OCI-M1 (cell line): ENCODE data around the gene IKZF3.
"Not testable (repeated sequence)": the region's sequence is repeated elsewhere in the genome, so short reads cannot be mapped to it uniquely, and the experiment has no call there.

Experiments used
- DNase-seq: peaks from one replicate; lab custom pipeline; 2025; lab: John Stamatoyannopoulos, UW

IKZF3 gene

GRCh38 chr17:39781031-39781860 lies 82.9 kb downstream of the IKZF3 start:
- no peak for DNase-seq

GRCh38 chr17:39777534-39778365 lies 86.4 kb downstream of the IKZF3 start:
- DNase-seq, result no peak

GRCh38 chr17:39776252-39776651 lies 87.9 kb downstream of the IKZF3 start:
- DNase-seq, result no peak

GRCh38 chr17:39775031-39775430 lies 89.1 kb downstream of the IKZF3 start:
- no peak for DNase-seq

- DNase-seq, result no peak
Observed at GRCh38 chr17:39774047-39774446, 90.1 kb downstream of the IKZF3 start.

- no peak for DNase-seq
Observed at GRCh38 chr17:39772987-39773934, 90.9 kb downstream of the IKZF3 start.

GRCh38 chr17:39772415-39772814 lies 91.7 kb downstream of the IKZF3 start:
- DNase-seq, result no peak

- no peak for DNase-seq
Observed at GRCh38 chr17:39769974-39770587, 94.0 kb downstream of the IKZF3 start.

GRCh38 chr17:39767147-39767546 lies 97.0 kb downstream of the IKZF3 start:
- no peak for DNase-seq

GRCh38 chr17:39765766-39766165 lies 98.3 kb downstream of the IKZF3 start:
- DNase-seq, result no peak

GRCh38 chr17:39765175-39765574 lies 98.9 kb downstream of the IKZF3 start:
- peak; percentile 39 for DNase-seq

- DNase-seq, result not testable (repeated sequence)
Observed at GRCh38 chr17:39764171-39764570, 99.9 kb downstream of the IKZF3 start.

GRCh38 chr17:39763051-39763820 lies 100.9 kb downstream of the IKZF3 start:
- DNase-seq, result no peak

GRCh38 chr17:39761861-39762496 lies 102.1 kb downstream of the IKZF3 start:
- DNase-seq, result no peak

- DNase-seq, result no peak
Observed at GRCh38 chr17:39759204-39759603, 104.9 kb downstream of the IKZF3 start.

GRCh38 chr17:39757931-39758873 lies 105.9 kb downstream of the IKZF3 start:
- DNase-seq, result peak; percentile 54

- DNase-seq, result no peak
Observed at GRCh38 chr17:39757176-39757662, 106.9 kb downstream of the IKZF3 start.

GRCh38 chr17:39756380-39757079 lies 107.6 kb downstream of the IKZF3 start:
- no peak for DNase-seq
